HCT116 (cell line): ENCODE measurements around the gene CCDC66. TPM values are rescaled to one million over a fixed set of nuclear protein-coding genes. Genes with fewer than 3 reads are reported as not detected.

Experiments used
- ATAC-seq: fragments of 200-7000 bp; cut with Tn5 transposase; 2 replicates; pipeline ENCODE4 v1.9.1; 2020; ENCODE audit warnings: mild to moderate bottlenecking, moderate library complexity
- BruUV-seq: library from RNA; stranded (reverse); fragments of 400-500 nt; replicated peaks from 2 replicates; lab custom pipeline; 2021; lab: Mats Ljungman, UMichigan
- CTCF ChIA-PET: fragments of 300-600 bp; sonication (Branson Sonifier 250); formaldehyde crosslinking; loops from one replicate; lab custom pipeline; 2021; ENCODE audit warnings: antibody characterized with exemption; lab: Charles Lee
- POLR2A ChIA-PET: fragments of 300-600, 350-600 bp; sonication (Branson Sonifier 250); formaldehyde crosslinking; loops from one replicate; lab custom pipeline; 2021; ENCODE audit warnings: antibody characterized with exemption; lab: Charles Lee
- RAD21 ChIA-PET, 2 experiments: fragments of 300-600 bp; sonication (Branson Sonifier 250); formaldehyde crosslinking; loops; one replicate each; lab custom pipeline; 2023; ENCODE audit warnings: low total read pairs in 2 of 2; ENCODE audit not compliant: uncharacterized antibody in 2 of 2, unreplicated experiment in 2 of 2, low non-redundant PET in 1 of 2; lab: Charles Lee
- DNase-seq: peaks from one replicate; pipeline ENCODE4 v3.0.0-alpha.2; 2010; ENCODE audit warnings: low read depth, low spot score
- H2AFZ ChIP-seq: fragments of 200-600 bp; shearing (Covaris generic), sonication (generic); 2 replicates; pipeline ENCODE4 v1.6.1; 2017; ENCODE audit warnings: low read depth, mixed run types, mixed read lengths, antibody characterized with exemption, low read length; ENCODE audit not compliant: poor library complexity, severe bottlenecking
- H3K27ac ChIP-seq: 2 replicates; pipeline ENCODE4 v1.5.1; 2012; ENCODE audit warnings: low read depth, low read length
- H3K27me3 ChIP-seq: fragments of 200-600 bp; sonication (generic); 2 replicates; pipeline ENCODE4 v1.6.1; 2016; ENCODE audit warnings: mixed run types, low read length, mixed read lengths; ENCODE audit not compliant: insufficient read depth
- H3K36me3 ChIP-seq, 2 experiments: fragments of 200-500 bp in 1 of 2; fragments of 200-600 bp in 1 of 2; sonication (Bioruptor generic) in 1 of 2; sonication (generic) in 1 of 2; 2 replicates each; pipeline versions ENCODE4 v1.5.1 to v1.6.1; 2014 to 2016; ENCODE audit warnings: low read length in 2 of 2, inconsistent platforms in 1 of 2, mixed read lengths in 1 of 2, mixed run types in 1 of 2; ENCODE audit not compliant: insufficient read depth in 2 of 2, control insufficient read depth in 1 of 2
- H3K4me1 ChIP-seq, 2 experiments: fragments of 200-600 bp in 1 of 2; sonication (generic) in 1 of 2; 2 replicates each; pipeline versions ENCODE4 v1.5.1 to v1.6.1; 2012 to 2017; ENCODE audit warnings: low read length in 2 of 2, inconsistent platforms in 1 of 2, mild to moderate bottlenecking in 1 of 2, mixed read lengths in 1 of 2, mixed run types in 1 of 2, moderate library complexity in 1 of 2; ENCODE audit not compliant: insufficient read depth in 2 of 2, control insufficient read depth in 1 of 2
- H3K4me2 ChIP-seq: fragments of 200-600 bp; sonication (generic); 2 replicates; pipeline ENCODE4 v1.6.1; 2017; ENCODE audit warnings: mixed run types, low read length, mixed read lengths
- H3K4me3 ChIP-seq, 2 experiments: fragments of 200-600 bp in 1 of 2; sonication (generic) in 1 of 2; replicated peaks in 1 of 2; 2 replicates each; pipeline ENCODE4 v1.5.1; 2011 to 2016; ENCODE audit warnings: low read length in 2 of 2, control low read depth in 1 of 2, low read depth in 1 of 2, mild to moderate bottlenecking in 1 of 2, mixed read lengths in 1 of 2, mixed run types in 1 of 2
- H3K79me2 ChIP-seq: fragments of 200-600 bp; sonication (generic); 2 replicates; pipeline ENCODE4 v1.6.1; 2017; ENCODE audit warnings: mild to moderate bottlenecking, mixed run types, low read length, moderate library complexity, mixed read lengths; ENCODE audit not compliant: insufficient read depth
- H3K9ac ChIP-seq: fragments of 200-600 bp; sonication (generic); 2 replicates; pipeline ENCODE4 v1.6.1; 2016; ENCODE audit warnings: low read length, mixed read lengths
- H3K9me2 ChIP-seq: fragments of 200-600 bp; sonication (generic), shearing (Covaris generic); 2 replicates; pipeline ENCODE4 v1.6.1; 2017; ENCODE audit warnings: mixed run types, mild to moderate bottlenecking, moderate library complexity; ENCODE audit not compliant: insufficient read depth
- H3K9me3 ChIP-seq, 2 experiments: fragments of 200-500 bp in 1 of 2; fragments of 200-600 bp in 1 of 2; sonication (Bioruptor generic) in 1 of 2; sonication (generic) in 1 of 2; 2 replicates each; pipeline ENCODE4 v1.6.1; 2014 to 2017; ENCODE audit warnings: low read length in 2 of 2, mixed read lengths in 2 of 2, inconsistent platforms in 1 of 2, low read depth in 1 of 2, mild to moderate bottlenecking in 1 of 2, mixed run types in 1 of 2, moderate library complexity in 1 of 2; ENCODE audit not compliant: control insufficient read depth in 1 of 2, insufficient read depth in 1 of 2
- H4K20me1 ChIP-seq: fragments of 200-600 bp; sonication (generic), shearing (Covaris generic); 2 replicates; pipeline ENCODE4 v1.6.1; 2017; ENCODE audit warnings: mixed run types, mild to moderate bottlenecking, moderate library complexity; ENCODE audit not compliant: insufficient read depth
- CBX3 ChIP-seq: IDR thresholded peaks from 2 replicates; pipeline ENCODE4 v1.6.1; 2012; ENCODE audit warnings: low read depth
- EZH2 ChIP-seq: fragments of 200-600 bp; sonication (generic); IDR thresholded peaks from 2 replicates; pipeline ENCODE4 v1.6.1; 2017; ENCODE audit warnings: antibody characterized with exemption, mixed run types
- JUND ChIP-seq: IDR thresholded peaks from 2 replicates; pipeline ENCODE4 v1.6.1; 2012
- POLR2AphosphoS5 ChIP-seq: IDR thresholded peaks from 2 replicates; pipeline ENCODE4 v1.6.1; 2011; ENCODE audit warnings: mild to moderate bottlenecking, low read depth, low read length, moderate library complexity
- RAD21 ChIP-seq: IDR thresholded peaks from 2 replicates; pipeline ENCODE4 v1.6.1; 2012; ENCODE audit warnings: low read depth, mild to moderate bottlenecking
- SP1 ChIP-seq: IDR thresholded peaks from 2 replicates; pipeline ENCODE4 v1.6.1; 2012; ENCODE audit warnings: low read depth
- ZNF274 ChIP-seq: fragments of 200-500 bp; sonication (Bioruptor generic); IDR thresholded peaks from 2 replicates; pipeline ENCODE4 v1.6.1; 2014; ENCODE audit warnings: mild to moderate bottlenecking, low read depth, low read length, inconsistent platforms
- intact Hi-C: fragments of 100-400 bp; cut with micrococcal nuclease; formaldehyde crosslinking; loops from 2 replicates; pipeline ENCODE4 v1.10.0; 2022
- total RNA-seq: library from RNA; stranded (reverse); gene quantifications from one replicate; pipeline ENCODE4 v1.2.1, GENCODE V29; 2021; ENCODE audit not compliant: unreplicated experiment
- TF ChIP-seq, protein P1 (sequence below): IDR thresholded peaks from 2 replicates; pipeline ENCODE4 v1.6.1; 2012

CCDC66 gene
- total RNA-seq, 1 experiment from 2014 or later = 16.9 TPM

DNA sequence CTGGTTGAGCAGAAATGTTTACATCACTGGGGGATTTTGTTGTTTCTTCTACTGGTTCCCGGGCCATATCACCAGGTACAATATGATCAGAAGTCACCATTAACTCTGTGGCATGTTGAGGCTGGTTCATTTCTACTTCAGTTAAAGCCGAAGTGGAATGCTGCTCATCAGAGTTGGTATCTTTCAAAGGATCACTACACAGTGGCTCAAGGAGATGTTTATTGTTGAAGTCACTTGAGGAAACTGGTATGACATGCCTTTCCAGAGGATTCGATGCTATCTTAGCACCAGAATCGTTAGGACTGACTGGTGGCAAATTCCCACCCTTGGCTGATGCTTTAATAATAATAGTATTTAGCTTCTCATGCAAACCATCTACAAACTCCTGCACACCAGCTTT lies 76.2 kb downstream of the CCDC66 start:
- no peaks in the 10 kb centered on the region for H3K9me2 ChIP-seq
- H3K4me1 ChIP-seq = no peaks in the 10 kb centered on the region
- no peak overlapping the region for H3K27ac ChIP-seq
- DNase-seq = no peak
- no peak overlapping the region for H3K4me3 ChIP-seq
- H4K20me1 ChIP-seq = no peaks in the 10 kb centered on the region; the same call in 1 of the 2 replicates
- H3K9ac ChIP-seq = no peak overlapping the region
- H3K4me2 ChIP-seq = no peak overlapping the region
- TF ChIP-seq CBX3 = no peak
- H2AFZ ChIP-seq = no peak overlapping the region
- H3K79me2 ChIP-seq = no peaks in the 10 kb centered on the region
- intact Hi-C loops = no loop called here
- ChIA-PET POLR2A (no interaction called here), CTCF (no interaction called here), RAD21 (no interaction called here)
- BruUV-seq = TSS peak; percentile 31
- peaks cover 2 to 8% of the 10 kb centered on the region in 2 experiments; a peak in 3 of 4 replicates for H3K36me3 ChIP-seq
- no peak for ATAC-seq
- H3K27me3 ChIP-seq = no peaks in the 10 kb centered on the region
- H3K9me3 ChIP-seq = no peaks in the 10 kb centered on the region

DNA sequence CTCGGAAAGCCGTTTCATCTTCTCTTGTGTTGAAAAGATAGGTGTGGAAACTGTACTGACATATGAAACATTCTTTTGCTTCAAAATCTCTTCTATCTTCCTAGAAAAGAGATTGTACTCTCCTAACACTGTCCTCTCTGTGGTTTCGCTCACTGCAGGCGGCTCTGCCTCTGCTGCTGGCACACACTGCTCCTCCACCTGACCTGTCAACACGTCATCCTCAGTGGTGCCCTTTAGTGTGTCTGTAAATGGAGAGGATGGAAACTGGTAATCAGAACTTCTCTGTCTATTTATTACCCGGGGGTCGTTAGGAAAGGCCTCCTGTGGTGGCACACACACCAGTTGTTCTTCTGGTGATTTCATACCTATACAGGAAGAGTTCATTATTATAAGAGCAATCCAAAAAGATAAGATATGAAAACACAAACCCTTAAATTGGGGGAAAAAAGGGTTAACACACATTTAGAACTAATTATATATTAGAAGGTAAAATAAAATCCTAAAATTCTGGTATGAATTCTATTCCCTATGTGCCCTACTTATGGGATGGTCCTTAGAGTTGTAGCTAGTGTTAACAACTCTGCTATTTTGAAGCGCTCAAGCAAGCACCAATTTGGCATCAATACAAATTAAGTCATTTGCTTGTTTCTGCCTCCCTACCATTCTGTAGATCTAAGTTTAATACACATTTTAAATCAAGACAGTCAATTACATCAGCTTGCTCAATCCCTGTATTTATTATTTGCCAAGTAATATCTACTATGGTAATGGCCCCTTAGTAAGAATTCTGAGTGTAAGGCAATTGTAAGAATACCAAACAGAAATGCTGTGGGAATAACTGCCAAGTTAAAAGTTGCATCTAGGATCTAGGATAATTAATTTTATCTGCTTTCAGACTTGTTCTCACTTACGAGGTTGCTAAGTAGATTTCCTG lies 76.9 kb downstream of the CCDC66 start:
- H3K9me3 ChIP-seq = no peaks in the 10 kb centered on the region
- no peak overlapping the region for H3K27ac ChIP-seq
- H3K4me3 ChIP-seq = no peak overlapping the region
- POLR2A ChIA-PET = no interaction called here
- intact Hi-C loops = no loop called here
- CTCF ChIA-PET = no interaction called here
- H3K36me3 ChIP-seq = peaks cover 2 to 13% of the 10 kb centered on the region in 2 experiments
- H3K79me2 ChIP-seq = no peaks in the 10 kb centered on the region
- TF ChIP-seq, protein P1, sequence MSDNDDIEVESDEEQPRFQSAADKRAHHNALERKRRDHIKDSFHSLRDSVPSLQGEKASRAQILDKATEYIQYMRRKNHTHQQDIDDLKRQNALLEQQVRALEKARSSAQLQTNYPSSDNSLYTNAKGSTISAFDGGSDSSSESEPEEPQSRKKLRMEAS = no peak
- TF ChIP-seq ZNF274 (no peak), JUND (no peak), EZH2 (no peak), RAD21 (no peak), POLR2AphosphoS5 (no peak), SP1 (no peak)
- H3K4me2 ChIP-seq = no peak overlapping the region
- no peak overlapping the region for H2AFZ ChIP-seq
- H3K4me1 ChIP-seq = no peaks in the 10 kb centered on the region
- no peaks in the 10 kb centered on the region for H3K27me3 ChIP-seq
- DNase-seq (no peak), ATAC-seq (no peak)
- H3K9me2 ChIP-seq = no peaks in the 10 kb centered on the region
- H3K9ac ChIP-seq = no peak overlapping the region
- no peaks in the 10 kb centered on the region; the same call in 1 of the 2 replicates for H4K20me1 ChIP-seq
- RAD21 ChIA-PET = no interaction called here
- no TSS peak for BruUV-seq
